Neural cell (in vitro differentiated cells): ENCODE measurements around the gene IPO11. TPM values are rescaled to one million over a fixed set of nuclear protein-coding genes. Genes with fewer than 3 reads are reported as not detected.

Source experiments
- H2AFZ ChIP-seq: fragments of 200-600, 300-800 bp; sonication (generic), shearing (Covaris generic); 2 replicates; pipeline ENCODE4 v1.6.0; 2014; ENCODE audit warnings: low read depth, mild to moderate bottlenecking, antibody characterized with exemption, low read length, moderate library complexity
- H3F3A ChIP-seq: fragments of 200-600 bp; shearing (Covaris generic); 2 replicates; pipeline ENCODE4 v1.6.1; 2016; ENCODE audit warnings: mild to moderate bottlenecking, moderate library complexity, mixed read lengths, antibody characterized with exemption, low read length; ENCODE audit not compliant: insufficient read depth, poor library complexity, severe bottlenecking
- H3K27ac ChIP-seq: fragments of 200-600, 300-800 bp; sonication (generic), shearing (Covaris generic); 2 replicates; pipeline ENCODE4 v1.5.1; 2014; ENCODE audit warnings: mild to moderate bottlenecking, low read length, moderate library complexity
- H3K27me3 ChIP-seq: fragments of 300-800, 200-600 bp; sonication (generic), shearing (Covaris generic); 2 replicates; pipeline ENCODE4 v1.6.0; 2014; ENCODE audit warnings: mild to moderate bottlenecking, low read depth, low read length, moderate library complexity; ENCODE audit not compliant: insufficient read depth
- H3K36me3 ChIP-seq: fragments of 300-800, 200-600 bp; sonication (generic), shearing (Covaris generic); 2 replicates; pipeline ENCODE4 v1.5.1; 2014; ENCODE audit warnings: mild to moderate bottlenecking, antibody characterized with exemption, low read length, moderate library complexity; ENCODE audit not compliant: insufficient read depth
- H3K4me2 ChIP-seq: fragments of 300-800, 200-600 bp; sonication (generic), shearing (Covaris generic); 2 replicates; pipeline ENCODE4 v1.6.0; 2014; ENCODE audit warnings: mild to moderate bottlenecking, low read length
- H3K4me3 ChIP-seq: fragments of 300-800, 200-600 bp; sonication (generic), shearing (Covaris generic); 2 replicates; pipeline ENCODE4 v1.5.1; 2014; ENCODE audit warnings: mild to moderate bottlenecking, low read length, moderate library complexity
- H3K79me2 ChIP-seq: fragments of 200-600 bp; shearing (Covaris generic); replicated peaks from 2 replicates; pipeline ENCODE4 v1.6.0; 2014; ENCODE audit warnings: mild to moderate bottlenecking, low read length, moderate library complexity; ENCODE audit not compliant: insufficient read depth
- H3K9ac ChIP-seq: fragments of 300-800, 200-600 bp; sonication (generic), shearing (Covaris generic); 2 replicates; pipeline ENCODE4 v1.6.1; 2016; ENCODE audit warnings: mild to moderate bottlenecking, low read length, mixed read lengths
- H3K9me2 ChIP-seq: fragments of 200-600 bp; shearing (Covaris generic); 2 replicates; pipeline ENCODE4 v1.6.1; 2016; ENCODE audit warnings: mild to moderate bottlenecking, low read length, mixed read lengths; ENCODE audit not compliant: insufficient read depth
- H3K9me3 ChIP-seq: fragments of 200-600, 300-800 bp; sonication (generic), shearing (Covaris generic); 2 replicates; pipeline ENCODE4 v1.6.1; 2016; ENCODE audit warnings: mild to moderate bottlenecking, mixed run types, low read length, moderate library complexity, mixed read lengths
- H4K20me1 ChIP-seq: fragments of 200-600 bp; shearing (Covaris generic); 2 replicates; pipeline ENCODE4 v1.6.1; 2016; ENCODE audit warnings: mild to moderate bottlenecking, mixed run types; ENCODE audit not compliant: insufficient read depth
- CTCF ChIP-seq: fragments of 450-650 bp; IDR thresholded peaks from 2 replicates; pipeline ENCODE4 v1.5.1; 2014; ENCODE audit warnings: antibody characterized with exemption, mild to moderate bottlenecking, moderate library complexity; ENCODE audit not compliant: poor library complexity, severe bottlenecking
- EP300 ChIP-seq: fragments of 450-650 bp; conservative IDR thresholded peaks from 2 replicates; pipeline ENCODE4 v1.6.1; 2014; ENCODE audit warnings: antibody characterized with exemption, mild to moderate bottlenecking, moderate library complexity; ENCODE audit not compliant: poor library complexity, severe bottlenecking
- EZH2 ChIP-seq: fragments of 200-600, 300-800 bp; shearing (Covaris generic), sonication (generic); IDR thresholded peaks from 2 replicates; pipeline ENCODE4 v1.6.1; 2014; ENCODE audit warnings: antibody characterized with exemption, low read length, borderline replicate concordance, mild to moderate bottlenecking; ENCODE audit not compliant: insufficient read depth, poor library complexity, severe bottlenecking
- MXI1 ChIP-seq: fragments of 450-650 bp; conservative IDR thresholded peaks from 2 replicates; pipeline ENCODE4 v1.6.1; 2014; ENCODE audit warnings: antibody characterized with exemption, mild to moderate bottlenecking; ENCODE audit not compliant: poor library complexity, severe bottlenecking
- POLR2AphosphoS5 ChIP-seq: IDR thresholded peaks from 2 replicates; pipeline ENCODE4 v1.6.1; 2012
- RAD21 ChIP-seq: fragments of 450-650 bp; conservative IDR thresholded peaks from 2 replicates; pipeline ENCODE4 v1.6.1; 2014; ENCODE audit warnings: antibody characterized with exemption, mild to moderate bottlenecking, moderate library complexity
- REST ChIP-seq: IDR thresholded peaks from 2 replicates; pipeline ENCODE4 v1.6.1; 2012; ENCODE audit warnings: borderline replicate concordance
- SMC3 ChIP-seq: fragments of 450-650 bp; conservative IDR thresholded peaks from 2 replicates; pipeline ENCODE4 v1.6.1; 2014; ENCODE audit warnings: antibody characterized with exemption, mild to moderate bottlenecking, moderate library complexity; ENCODE audit not compliant: poor library complexity
- TAF1 ChIP-seq: IDR thresholded peaks from 2 replicates; pipeline ENCODE4 v1.6.1; 2012; ENCODE audit warnings: low read depth
- polyA plus RNA-seq: library from polyadenylated mRNA; depleted of rRNA; stranded (reverse); fragments of >200 nt; gene quantifications from 2 replicates; pipeline ENCODE4 v1.2.3, GENCODE V29; 2014

Gene IPO11
- polyA plus RNA-seq, 1 donor from 2014 or later, result 12.5 TPM

GRCh38 chr5:62536232-62536631 lies 123.7 kb downstream of the IPO11 start:
- H4K20me1 ChIP-seq, result no peaks in the 10 kb centered on the region
- no peak overlapping the region for H2AFZ ChIP-seq
- no peak overlapping the region for H3K4me3 ChIP-seq
- H3K4me2 ChIP-seq, result no peak overlapping the region
- no peaks in the 10 kb centered on the region for H3F3A ChIP-seq
- H3K27ac ChIP-seq, result no peak overlapping the region
- TF ChIP-seq EP300, result no peak
- TF ChIP-seq CTCF, result no peak
- TF ChIP-seq RAD21, result no peak
- TF ChIP-seq REST, result no peak
- TF ChIP-seq TAF1, result no peak
- no peak for TF ChIP-seq MXI1
- H3K9ac ChIP-seq, result no peak overlapping the region
- no peaks in the 10 kb centered on the region for H3K9me3 ChIP-seq
- H3K36me3 ChIP-seq, result no peaks in the 10 kb centered on the region
- H3K9me2 ChIP-seq, result no peaks in the 10 kb centered on the region
- H3K79me2 ChIP-seq, result no peaks in the 10 kb centered on the region
- no peaks in the 10 kb centered on the region for H3K27me3 ChIP-seq

GRCh38 chr5:62536783-62537182 lies 124.2 kb downstream of the IPO11 start:
- Histone ChIP-seq H4K20me1 (no peaks in the 10 kb centered on the region), H3K36me3 (no peaks in the 10 kb centered on the region)

More at GRCh38 chr5:62536783-62537182, 124.2 kb downstream of the IPO11 start:
- Histone ChIP-seq H3K9me2 (no peaks in the 10 kb centered on the region), H3K4me2 (no peak overlapping the region), H3K9ac (no peak overlapping the region), H2AFZ (no peak overlapping the region), H3K79me2 (no peaks in the 10 kb centered on the region), H3K27me3 (no peaks in the 10 kb centered on the region), H3K4me3 (no peak overlapping the region), H3K9me3 (no peaks in the 10 kb centered on the region), H3K27ac (no peak overlapping the region), H3F3A (no peaks in the 10 kb centered on the region)
- TF ChIP-seq SMC3 (no peak), TAF1 (no peak), EP300 (no peak), REST (no peak), EZH2 (no peak), CTCF (no peak), RAD21 (no peak), MXI1 (no peak), POLR2AphosphoS5 (no peak)
